PC-3 (cell line): ENCODE data around the gene PFKFB3. TPM values are rescaled to one million over a fixed set of nuclear protein-coding genes. Genes with fewer than 3 reads are reported as not detected.

ENCODE experiments used
- ATAC-seq: fragments of 200-7000 bp; cut with Tn5 transposase; 2 replicates; pipeline ENCODE4 v1.9.1; 2020; ENCODE audit warnings: mild to moderate bottlenecking, moderate library complexity
- BruUV-seq: library from RNA; stranded (reverse); fragments of 400-500 nt; replicated peaks from 2 replicates; lab custom pipeline; 2021; lab: Mats Ljungman, UMichigan
- CTCF ChIA-PET: fragments of 300-600 bp; sonication (Branson Sonifier 250); formaldehyde crosslinking; loops from one replicate; lab custom pipeline; 2022; ENCODE audit warnings: antibody characterized with exemption; lab: Charles Lee
- POLR2A ChIA-PET: fragments of 300-600 bp; sonication (Branson Sonifier 250); formaldehyde crosslinking; loops from one replicate; lab custom pipeline; 2022; ENCODE audit warnings: antibody characterized with exemption; ENCODE audit not compliant: unreplicated experiment; lab: Charles Lee
- DNase-seq: peaks from one replicate; pipeline ENCODE4 v3.0.0-alpha.2; 2015
- H2AFZ ChIP-seq: fragments of 300-600 bp; sonication (generic); 2 replicates; pipeline ENCODE4 v1.6.0; 2016; ENCODE audit warnings: antibody characterized with exemption, low read length
- H3F3A ChIP-seq: fragments of 300-600 bp; sonication (generic); one replicate; pipeline ENCODE4 v1.6.0; 2017; ENCODE audit warnings: antibody characterized with exemption, low read length, control low read depth, mild to moderate bottlenecking; ENCODE audit not compliant: unreplicated experiment
- H3K27ac ChIP-seq: fragments of 300-600 bp; sonication (generic); 2 replicates; pipeline ENCODE4 v1.5.1; 2016; ENCODE audit warnings: mild to moderate bottlenecking, low read length
- H3K27me3 ChIP-seq: fragments of 300-600 bp; sonication (generic); 2 replicates; pipeline ENCODE4 v1.6.1; 2016; ENCODE audit warnings: low read length, mixed read lengths
- H3K36me3 ChIP-seq: fragments of 300-600 bp; sonication (generic); 2 replicates; pipeline ENCODE4 v1.6.1; 2016; ENCODE audit warnings: low read depth, mixed run types, low read length, mixed read lengths
- H3K4me1 ChIP-seq: fragments of 300-600 bp; sonication (generic); 2 replicates; pipeline ENCODE4 v1.5.1; 2016; ENCODE audit warnings: low read length; ENCODE audit not compliant: insufficient read depth
- H3K4me2 ChIP-seq: fragments of 300-600 bp; sonication (generic); 2 replicates; pipeline ENCODE4 v1.6.0; 2016; ENCODE audit warnings: low read length
- H3K4me3 ChIP-seq: fragments of 300-600 bp; sonication (generic); 2 replicates; pipeline ENCODE4 v1.5.1; 2016; ENCODE audit warnings: mild to moderate bottlenecking, low read length, mixed read lengths
- H3K79me2 ChIP-seq: fragments of 300-600 bp; sonication (generic); 2 replicates; pipeline ENCODE4 v1.6.1; 2017; ENCODE audit warnings: low read length, mixed read lengths
- H3K9ac ChIP-seq: fragments of 300-600 bp; sonication (generic); 2 replicates; pipeline ENCODE4 v1.6.0; 2016; ENCODE audit warnings: mild to moderate bottlenecking, low read length
- H3K9me2 ChIP-seq: fragments of 300-600 bp; sonication (generic); replicated peaks from 2 replicates; pipeline ENCODE4 v1.6.1; 2016; ENCODE audit warnings: mixed run types, low read length, mixed read lengths
- H3K9me3 ChIP-seq: fragments of 300-600 bp; sonication (generic); 2 replicates; pipeline ENCODE4 v1.6.1; 2016; ENCODE audit warnings: low read length, mixed read lengths
- H4K20me1 ChIP-seq: fragments of 300-600 bp; sonication (generic); 2 replicates; pipeline ENCODE4 v1.6.1; 2016; ENCODE audit warnings: low read length, mixed read lengths
- CTCF ChIP-seq: fragments of 300-600 bp; sonication (generic); conservative IDR thresholded peaks from 2 replicates; pipeline ENCODE4 v1.5.1; 2017; ENCODE audit warnings: antibody characterized with exemption, low read depth, mild to moderate bottlenecking, low read length
- EZH2 ChIP-seq: fragments of 300-600 bp; sonication (generic); IDR thresholded peaks from one replicate; pipeline ENCODE4 v1.6.1; 2017; ENCODE audit warnings: antibody characterized with exemption, mild to moderate bottlenecking, low read length; ENCODE audit not compliant: unreplicated experiment
- EZH2phosphoT487 ChIP-seq: fragments of 300-600 bp; sonication (generic); IDR thresholded peaks from 2 replicates; pipeline ENCODE4 v1.6.1; 2018; ENCODE audit warnings: mild to moderate bottlenecking, antibody characterized with exemption, low read length, borderline replicate concordance
- intact Hi-C: fragments of 100-400 bp; cut with micrococcal nuclease; formaldehyde crosslinking; loops from 2 replicates; pipeline ENCODE4 v1.9.0; 2023
- total RNA-seq: library from RNA; depleted of rRNA; stranded (reverse); fragments of >200 nt; gene quantifications from 2 replicates; pipeline ENCODE4 v1.2.3, GENCODE V29; 2014

The PFKFB3 gene
- total RNA-seq, 1 experiment from 2014 or later, result 19.5 TPM

GRCh38 chr10:6255548-6256061, 52.9 kb downstream of the PFKFB3 start:
- H3K4me3 ChIP-seq, result no peak overlapping the region
- intact Hi-C loops, result no loop called here
- H3K9me2 ChIP-seq, result no peaks in the 10 kb centered on the region
- no peak overlapping the region for H2AFZ ChIP-seq
- H3K27me3 ChIP-seq, result no peaks in the 10 kb centered on the region
- DNase-seq (no peak), ATAC-seq (peak; percentile 37; the same call in 1 of the 2 replicates)
- no peaks in the 10 kb centered on the region for H3K9me3 ChIP-seq
- no TSS peak for BruUV-seq
- H4K20me1 ChIP-seq, result no peaks in the 10 kb centered on the region
- no peaks in the 10 kb centered on the region for H3K36me3 ChIP-seq
- no peak overlapping the region for H3K27ac ChIP-seq
- H3K4me1 ChIP-seq, result no peaks in the 10 kb centered on the region; the same call in 1 of the 2 replicates
- ChIA-PET POLR2A (no interaction called here), CTCF (no interaction called here)
- no peaks in the 10 kb centered on the region for H3K79me2 ChIP-seq
- no peak overlapping the region for H3K9ac ChIP-seq
- no peak overlapping the region for H3K4me2 ChIP-seq
- TF ChIP-seq EZH2 (no peak), EZH2phosphoT487 (no peak), CTCF (no peak)
- no peaks in the 10 kb centered on the region for H3F3A ChIP-seq

GRCh38 chr10:6256439-6256838, 53.7 kb downstream of the PFKFB3 start:
- no peak for ATAC-seq
- no peaks in the 10 kb centered on the region; the same call in 1 of the 2 replicates for H3K4me1 ChIP-seq
- no peak for DNase-seq
- H4K20me1 ChIP-seq, result no peaks in the 10 kb centered on the region
- POLR2A ChIA-PET, result no interaction called here
- intact Hi-C loops, result no loop called here
- H3K4me2 ChIP-seq, result no peak overlapping the region
- H3K79me2 ChIP-seq, result no peaks in the 10 kb centered on the region
- CTCF ChIA-PET, result no interaction called here
- H3K4me3 ChIP-seq, result no peak overlapping the region
- no peak overlapping the region for H3K9ac ChIP-seq
- H3F3A ChIP-seq, result no peaks in the 10 kb centered on the region
- no peaks in the 10 kb centered on the region for H3K9me2 ChIP-seq
- TF ChIP-seq EZH2 (no peak), CTCF (no peak), EZH2phosphoT487 (no peak)
- no peak overlapping the region for H2AFZ ChIP-seq
- no peaks in the 10 kb centered on the region for H3K27me3 ChIP-seq
- no peak overlapping the region for H3K27ac ChIP-seq
- no TSS peak for BruUV-seq
- H3K36me3 ChIP-seq, result no peaks in the 10 kb centered on the region
- no peaks in the 10 kb centered on the region for H3K9me3 ChIP-seq

GRCh38 chr10:6259153-6259552, 56.4 kb downstream of the PFKFB3 start:
- TF ChIP-seq EZH2 (no peak), CTCF (no peak)
- Histone ChIP-seq H3F3A (no peaks in the 10 kb centered on the region), H3K9me2 (no peaks in the 10 kb centered on the region), H3K4me1 (no peaks in the 10 kb centered on the region; the same call in 1 of the 2 replicates), H3K9me3 (no peaks in the 10 kb centered on the region), H3K4me3 (no peak overlapping the region), H3K79me2 (no peaks in the 10 kb centered on the region), H3K9ac (no peak overlapping the region), H3K27ac (no peak overlapping the region), H4K20me1 (no peaks in the 10 kb centered on the region), H3K4me2 (no peak overlapping the region), H3K36me3 (no peaks in the 10 kb centered on the region), H2AFZ (no peak overlapping the region), H3K27me3 (no peaks in the 10 kb centered on the region)
- BruUV-seq, result no TSS peak
- CTCF ChIA-PET, result no interaction called here
- POLR2A ChIA-PET, result no interaction called here
- ATAC-seq, result no peak
- intact Hi-C loops, result no loop called here
- DNase-seq, result no peak
